ENCODE data around the gene PAF1.

GRCh38 chr19:39427707-39428106 lies 36.8 kb upstream of the PAF1 start:
- TF ChIP-seq CTCF (IDR thresholded peaks at IDR 0.05; ENCODE audit: insufficient read depth, low read length) (no peak), GABPA (IDR thresholded peaks at IDR 0.05; ENCODE audit: low read depth) (no peak)

Data from HL-60 (cell line).